HuH-7 (cell line): Measurements from ENCODE around the gene SDK1.

ENCODE experiments used
- DNase-seq: peaks from one replicate; pipeline ENCODE4 v3.0.0; 2011; ENCODE audit warnings: low spot score

SDK1 gene

DNA sequence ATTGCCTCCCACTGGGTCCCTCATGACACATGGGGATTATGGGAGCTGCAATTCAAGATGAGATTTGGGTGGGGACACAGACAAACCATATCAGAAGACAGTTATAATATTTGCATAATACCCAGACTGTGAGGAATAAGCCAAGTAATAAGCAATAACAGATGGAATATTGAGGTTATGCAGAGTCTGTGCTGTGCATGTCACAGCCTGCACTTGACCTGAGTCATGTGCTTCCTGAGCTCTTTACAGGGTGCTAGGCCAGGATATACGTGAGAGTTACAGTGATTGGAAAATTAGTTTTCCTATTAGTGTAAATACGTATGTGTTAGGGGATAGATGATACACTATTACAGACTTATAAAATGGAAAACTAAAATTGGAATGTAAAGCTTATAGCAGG, 288.7 kb downstream of the SDK1 start:
- DNase-seq: no peak

DNA sequence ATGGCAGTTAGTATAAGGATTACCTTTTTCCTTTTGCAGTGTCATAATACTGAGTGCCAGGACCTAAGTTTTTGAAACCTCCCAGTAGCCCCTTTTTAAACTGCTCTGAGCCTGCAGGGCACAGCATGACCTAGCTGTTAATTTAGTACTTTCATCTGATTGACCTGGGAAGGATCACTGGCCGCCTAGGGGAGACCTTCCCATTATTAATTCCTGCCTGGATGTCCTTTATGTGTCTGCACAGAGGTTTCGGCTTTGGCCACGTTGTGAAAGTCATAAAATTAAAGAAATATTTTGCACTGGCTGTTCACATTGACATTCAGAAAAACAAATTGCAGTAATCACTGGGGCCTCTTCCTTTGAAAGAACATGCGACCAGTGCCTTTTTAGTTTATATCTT, 290.2 kb downstream of the SDK1 start:
- DNase-seq: no peak

GRCh38 chr7:3591944-3592343, 290.9 kb downstream of the SDK1 start:
- DNase-seq: no peak

DNA sequence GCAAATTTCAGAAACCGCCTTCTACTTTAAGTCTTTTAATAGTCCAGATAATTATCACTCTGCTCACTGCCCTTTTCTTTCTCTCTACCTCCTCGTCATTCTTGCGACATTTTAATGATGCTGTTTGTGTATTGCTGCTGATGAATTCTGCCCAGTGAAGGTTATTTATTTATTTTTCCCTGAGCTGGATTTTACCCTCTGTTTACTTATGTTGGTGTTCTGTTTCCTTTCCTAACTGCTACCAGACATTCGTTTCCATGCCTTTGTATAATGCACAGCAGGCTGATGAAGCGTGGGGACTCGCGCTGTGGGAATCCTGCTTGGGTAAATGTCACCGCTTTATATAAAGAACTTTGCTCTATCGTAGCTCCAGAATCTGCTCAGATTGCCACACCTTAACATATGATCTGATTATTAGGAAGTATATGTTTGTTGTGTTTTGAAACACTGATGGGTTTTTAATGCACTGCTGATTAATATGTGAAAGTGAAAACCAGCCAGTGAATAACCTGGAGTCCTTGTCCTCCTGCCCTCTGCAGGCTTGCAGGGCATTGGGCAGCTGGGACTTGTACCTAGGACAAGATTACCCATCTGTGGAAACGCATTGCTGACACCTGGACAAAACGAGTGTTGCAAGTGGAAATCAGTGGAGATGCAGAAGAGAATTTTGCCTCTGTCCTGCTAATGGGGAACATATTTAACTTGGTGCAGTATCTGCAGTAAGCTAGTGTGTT, 291.5 kb downstream of the SDK1 start:
- DNase-seq: no peak

GRCh38 chr7:3594901-3595300, 293.8 kb downstream of the SDK1 start:
- no peak for DNase-seq

DNA sequence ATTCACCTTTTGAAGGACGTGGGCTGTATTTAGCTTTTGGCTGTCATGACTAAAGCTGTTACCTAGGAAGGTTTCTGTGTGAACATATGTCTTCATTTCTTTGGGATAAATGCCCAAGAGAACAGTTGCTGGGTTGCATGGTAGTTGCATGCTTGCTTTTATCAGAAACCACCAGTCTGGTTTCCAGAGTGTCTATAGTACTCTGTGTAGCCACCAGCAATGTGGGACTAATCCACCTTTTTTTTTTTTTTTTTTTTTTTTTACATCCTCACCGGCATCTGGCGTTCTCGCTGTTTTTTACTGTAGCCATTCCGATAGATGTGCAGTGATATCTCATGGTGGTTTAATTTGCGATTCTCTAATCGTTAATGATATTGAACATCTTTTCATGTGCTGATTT, 297.8 kb downstream of the SDK1 start:
- DNase-seq: no peak

GRCh38 chr7:3605222-3605621, 304.2 kb downstream of the SDK1 start:
- DNase-seq: no peak

DNA sequence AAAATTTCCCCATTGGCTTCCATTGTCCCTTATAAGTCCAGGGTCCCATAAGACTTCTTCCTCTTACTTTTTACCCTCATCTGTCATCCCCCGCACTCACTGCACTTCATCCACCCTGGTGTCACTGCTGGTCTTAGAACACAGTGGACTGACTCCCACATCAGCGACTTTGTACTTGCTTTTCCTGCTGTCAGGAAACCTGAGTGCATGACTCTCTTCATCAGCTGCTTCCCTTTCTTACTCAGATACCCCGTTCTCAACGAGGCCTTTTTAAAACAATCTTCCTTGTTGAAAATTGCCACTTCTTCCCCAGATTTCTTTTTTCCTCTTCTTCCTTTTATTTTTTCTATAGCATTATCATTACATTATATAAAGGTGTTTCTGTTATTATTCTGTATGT, 305.4 kb downstream of the SDK1 start:
- DNase-seq: no peak

- DNase-seq: no peak
Measured at GRCh38 chr7:3607847-3608246, 306.8 kb downstream of the SDK1 start.

GRCh38 chr7:3616306-3616705, 315.3 kb downstream of the SDK1 start:
- no peak for DNase-seq

GRCh38 chr7:3630081-3630480, 329.0 kb downstream of the SDK1 start:
- DNase-seq: no peak

DNA sequence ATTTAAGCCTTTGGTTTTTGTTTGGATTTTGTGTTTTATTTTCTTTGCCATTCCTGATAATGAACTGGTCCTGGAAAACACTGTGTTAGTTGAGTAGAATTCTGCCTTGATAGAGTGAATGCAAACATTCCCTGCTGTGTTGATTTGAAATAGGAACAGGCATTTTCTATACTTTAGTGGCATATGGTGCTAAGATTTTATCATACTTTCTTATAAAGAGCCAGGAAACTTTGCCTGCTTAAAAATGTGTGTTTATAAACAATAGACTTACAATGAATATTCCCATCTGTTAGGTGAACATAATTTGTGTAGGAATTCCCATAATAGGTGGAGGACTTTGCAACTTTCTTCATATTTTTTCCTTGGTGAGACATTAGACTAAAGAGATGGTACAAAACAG, 333.3 kb downstream of the SDK1 start:
- DNase-seq: no peak

DNA sequence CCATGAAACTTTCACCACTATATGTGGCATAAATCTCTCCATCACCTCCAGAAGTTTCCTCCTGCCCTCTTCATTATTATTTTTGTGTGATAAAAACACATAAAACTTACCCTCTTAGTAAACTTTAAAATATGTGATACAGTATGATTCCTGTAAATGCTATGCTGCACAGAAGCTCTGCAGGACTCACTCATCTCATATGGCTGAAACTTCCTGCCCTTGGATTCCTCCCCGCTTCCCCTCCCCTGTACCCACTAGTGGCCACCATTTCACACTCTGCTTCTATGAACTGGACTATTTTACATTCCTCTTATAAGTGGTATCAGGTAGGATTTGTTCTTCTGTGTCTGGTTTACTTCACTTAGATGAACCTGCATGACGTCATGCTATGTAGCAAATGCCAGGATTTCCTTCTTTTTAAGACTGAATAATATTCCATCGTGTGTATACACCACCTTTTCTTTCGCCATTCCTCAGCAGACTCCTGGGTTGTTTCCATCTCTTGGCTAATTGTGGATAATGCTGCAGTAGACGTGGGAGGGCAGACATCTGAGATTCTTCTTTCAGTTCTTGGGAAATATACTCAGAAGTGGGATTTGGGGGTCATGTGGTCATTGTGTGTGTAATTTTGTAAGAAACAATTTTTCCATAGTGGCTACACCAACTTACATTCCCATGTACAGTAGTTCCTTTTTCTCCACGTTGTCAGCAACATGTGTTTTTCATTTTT, 335.2 kb downstream of the SDK1 start:
- DNase-seq: no peak

- no peak for DNase-seq
Measured at GRCh38 chr7:3639253-3639652, 338.2 kb downstream of the SDK1 start.

GRCh38 chr7:3641582-3641981, 340.5 kb downstream of the SDK1 start:
- DNase-seq: no peak

DNA sequence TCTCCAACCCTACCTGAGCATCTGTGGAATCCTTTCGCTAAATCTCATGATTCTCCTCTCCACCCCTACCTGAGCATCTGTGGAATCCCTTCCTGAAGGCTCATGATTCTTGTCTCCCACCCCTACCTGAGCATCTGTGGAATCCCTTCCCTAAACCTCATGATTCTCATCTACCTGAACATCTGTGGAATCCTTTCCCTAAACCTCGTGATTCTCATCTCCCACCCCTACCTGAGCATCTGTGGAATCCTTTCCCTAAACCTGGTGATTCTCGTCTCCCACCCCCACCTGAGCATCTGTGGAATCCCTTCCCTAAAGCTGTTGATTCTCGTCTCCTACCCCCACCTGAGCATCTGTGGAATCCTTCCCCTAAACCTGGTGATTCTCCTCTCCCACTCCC, 342.0 kb downstream of the SDK1 start:
- DNase-seq: no peak

DNA sequence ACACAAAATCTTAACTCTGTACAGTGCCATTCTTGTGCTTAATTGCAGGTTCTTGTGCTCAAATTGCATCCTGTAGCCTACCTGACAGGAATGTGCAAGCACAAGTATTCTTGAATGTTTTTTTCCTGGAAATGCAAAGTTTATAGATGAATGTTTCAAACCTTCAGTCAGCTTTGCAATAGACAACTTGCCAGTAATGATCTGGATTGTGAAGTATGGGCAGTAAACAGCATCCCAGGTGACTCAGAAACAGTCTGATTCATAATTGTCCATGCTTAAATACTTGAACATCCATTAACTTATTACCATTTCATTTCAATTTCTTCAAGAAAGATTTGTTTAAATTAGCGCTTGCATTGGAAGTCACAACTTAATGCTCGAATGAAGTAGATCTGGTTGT, 347.2 kb downstream of the SDK1 start:
- no peak for DNase-seq

- no peak for DNase-seq
Measured at GRCh38 chr7:3649250-3649649, 348.2 kb downstream of the SDK1 start.

GRCh38 chr7:3649678-3650440, 348.8 kb downstream of the SDK1 start:
- DNase-seq: no peak

- no peak for DNase-seq
Measured at GRCh38 chr7:3650844-3651243, 349.8 kb downstream of the SDK1 start.

GRCh38 chr7:3655635-3656034, 354.6 kb downstream of the SDK1 start:
- no peak for DNase-seq

DNA sequence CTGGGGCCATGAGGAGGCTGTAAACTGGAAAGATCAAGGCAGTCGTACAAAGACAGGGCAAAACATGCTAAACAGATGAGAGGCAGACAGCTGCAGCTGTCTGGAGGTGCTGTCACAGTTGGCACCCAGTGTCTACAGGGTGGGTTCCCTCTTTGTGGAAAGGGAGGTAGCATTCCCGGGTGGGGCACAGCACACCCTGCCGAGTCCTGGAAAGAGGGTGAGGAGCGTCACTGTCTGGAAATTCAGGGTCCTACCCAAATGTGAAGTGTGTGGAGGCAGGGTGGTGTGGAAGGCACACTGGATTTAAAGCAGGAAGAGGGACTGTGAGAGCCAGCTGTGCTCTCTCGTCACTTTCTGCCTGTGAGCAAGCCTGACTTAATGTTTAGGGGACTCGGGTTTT, 356.2 kb downstream of the SDK1 start:
- no peak for DNase-seq

DNA sequence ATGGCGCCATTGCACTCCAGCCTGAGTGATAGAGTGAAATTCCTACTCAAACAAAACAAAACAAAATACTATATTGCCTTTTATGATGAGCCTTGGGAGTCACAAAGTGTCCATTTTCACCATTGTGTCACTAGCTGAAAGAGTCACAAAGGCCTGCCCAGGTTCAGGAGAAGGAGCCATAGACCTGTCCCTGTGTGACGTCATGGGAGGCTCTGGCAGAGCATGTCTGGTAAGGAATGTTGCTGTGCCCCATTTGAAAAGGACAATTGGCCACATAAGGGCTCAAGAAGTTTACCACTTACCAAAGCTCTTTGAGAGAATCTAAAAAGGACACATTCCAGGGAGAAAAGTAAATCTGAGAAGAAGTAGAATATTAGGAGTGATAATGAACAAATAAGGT, 367.7 kb downstream of the SDK1 start:
- no peak for DNase-seq
